ENCODE data around the gene UTP18.
A peak's percentile ranks its signal among the peaks of the same experiment; 100 is the strongest.
"Not testable (repeated sequence)": the region's sequence is repeated elsewhere in the genome, so short reads cannot be mapped to it uniquely, and the experiment has no call there.

UTP18 gene

GRCh38 chr17:51258756-51259563 lies 1.4 kb upstream of the UTP18 start:
- peak overlapping the region; percentile 96 to 97 for H3K4me3 ChIP-seq (ENCODE audit: low read length in 2 of 2)
- H3K4me1 ChIP-seq (ENCODE audit: control insufficient read depth in 2 of 2, insufficient read depth in 2 of 2, low read length in 2 of 2): peaks cover 21 to 23% of the 10 kb centered on the region in 2 donors
- H3K36me3 ChIP-seq (ENCODE audit: control insufficient read depth in 2 of 2, insufficient read depth in 2 of 2, low read length in 2 of 2): peaks cover 6 to 7% of the 10 kb centered on the region in 2 donors
- H3K27ac ChIP-seq (ENCODE audit: low read depth in 2 of 2, low read length in 2 of 2): peak overlapping the region; percentile 99
- peak overlapping the region; percentile 91 to 97 for H3K9ac ChIP-seq (ENCODE audit: low read depth in 1 of 2, low read length in 2 of 2)
- no peaks in the 10 kb centered on the region for H3K27me3 ChIP-seq (ENCODE audit: control insufficient read depth in 2 of 2, insufficient read depth in 2 of 2, low read length in 2 of 2)
- H3K9me3 ChIP-seq (ENCODE audit: control insufficient read depth in 2 of 2, low read length in 2 of 2): no peaks in the 10 kb centered on the region

GRCh38 chr17:51259564-51260236 lies 646 bp upstream of the UTP18 start, which contains the start of gene MBTD1:
MBTD1 (minus strand) TSS chr17:51260049; CDS start chr17:51225161, 34,888 bp downstream.
- Histone ChIP-seq H3K27me3 (ENCODE audit: control insufficient read depth in 2 of 2, insufficient read depth in 2 of 2, low read length in 2 of 2) (no peaks in the 10 kb centered on the region), H3K4me3 (ENCODE audit: low read length in 2 of 2) (peak within 1 kb of the TSS; percentile 96 to 97), H3K9ac (ENCODE audit: low read depth in 1 of 2, low read length in 2 of 2) (peak within 1 kb of the TSS; percentile 91 to 97), H3K4me1 (ENCODE audit: control insufficient read depth in 2 of 2, insufficient read depth in 2 of 2, low read length in 2 of 2) (peaks cover 21 to 23% of the 10 kb centered on the region in 2 donors), H3K36me3 (ENCODE audit: control insufficient read depth in 2 of 2, insufficient read depth in 2 of 2, low read length in 2 of 2) (peaks cover 2 to 7% of the 10 kb centered on the region in 2 donors), H3K9me3 (ENCODE audit: control insufficient read depth in 2 of 2, low read length in 2 of 2) (no peaks in the 10 kb centered on the region), H3K27ac (ENCODE audit: low read depth in 2 of 2, low read length in 2 of 2) (peak within 1 kb of the TSS; percentile 99)

- Histone ChIP-seq H3K27me3 (ENCODE audit: control insufficient read depth in 2 of 2, insufficient read depth in 2 of 2, low read length in 2 of 2) (no peaks in the 10 kb centered on the region), H3K36me3 (ENCODE audit: control insufficient read depth in 2 of 2, insufficient read depth in 2 of 2, low read length in 2 of 2) (peaks cover 1 to 7% of the 10 kb centered on the region in 2 donors), H3K27ac (ENCODE audit: low read depth in 2 of 2, low read length in 2 of 2) (peak overlapping the region; percentile 99), H3K9me3 (ENCODE audit: control insufficient read depth in 2 of 2, low read length in 2 of 2) (no peaks in the 10 kb centered on the region), H3K4me1 (ENCODE audit: control insufficient read depth in 2 of 2, insufficient read depth in 2 of 2, low read length in 2 of 2) (peaks cover 21 to 23% of the 10 kb centered on the region in 2 donors), H3K9ac (ENCODE audit: low read depth in 1 of 2, low read length in 2 of 2) (peak overlapping the region; percentile 84 to 91), H3K4me3 (ENCODE audit: low read length in 2 of 2) (peak overlapping the region; percentile 96 to 97)
Observed at GRCh38 chr17:51261024-51261963, 948 bp downstream of the UTP18 start.

GRCh38 chr17:51263006-51263405 lies 2.7 kb downstream of the UTP18 start:
- Histone ChIP-seq H3K27ac (ENCODE audit: low read depth in 2 of 2, low read length in 2 of 2) (no peak overlapping the region), H3K9ac (ENCODE audit: low read depth in 1 of 2, low read length in 2 of 2) (no peak overlapping the region), H3K4me3 (ENCODE audit: low read length in 2 of 2) (no peak overlapping the region)

GRCh38 chr17:51264466-51264865 lies 4.1 kb downstream of the UTP18 start:
- H3K27ac ChIP-seq (ENCODE audit: low read depth in 2 of 2, low read length in 2 of 2); H3K4me3 ChIP-seq (ENCODE audit: low read length in 2 of 2); H3K4me1 ChIP-seq (ENCODE audit: control insufficient read depth in 2 of 2, insufficient read depth in 2 of 2, low read length in 2 of 2); H3K9me3 ChIP-seq (ENCODE audit: control insufficient read depth in 2 of 2, low read length in 2 of 2); H3K27me3 ChIP-seq (ENCODE audit: control insufficient read depth in 2 of 2, insufficient read depth in 2 of 2, low read length in 2 of 2); H3K9ac ChIP-seq (ENCODE audit: low read depth in 1 of 2, low read length in 2 of 2): not testable (repeated sequence)
- peaks cover 14 to 35% of the 10 kb centered on the region in 2 donors for H3K36me3 ChIP-seq (ENCODE audit: control insufficient read depth in 2 of 2, insufficient read depth in 2 of 2, low read length in 2 of 2)

More at GRCh38 chr17:51263006-51263405, 2.7 kb downstream of the UTP18 start:
- H3K36me3 ChIP-seq (ENCODE audit: control insufficient read depth in 2 of 2, insufficient read depth in 2 of 2, low read length in 2 of 2): peaks cover 5 to 22% of the 10 kb centered on the region in 2 donors
- peaks cover 18 to 22% of the 10 kb centered on the region in 2 donors for H3K4me1 ChIP-seq (ENCODE audit: control insufficient read depth in 2 of 2, insufficient read depth in 2 of 2, low read length in 2 of 2)
- H3K9me3 ChIP-seq (ENCODE audit: control insufficient read depth in 2 of 2, low read length in 2 of 2): no peaks in the 10 kb centered on the region
- no peaks in the 10 kb centered on the region for H3K27me3 ChIP-seq (ENCODE audit: control insufficient read depth in 2 of 2, insufficient read depth in 2 of 2, low read length in 2 of 2)

GRCh38 chr17:51269991-51270390 lies 9.6 kb downstream of the UTP18 start:
- Histone ChIP-seq H3K27ac (ENCODE audit: low read depth in 2 of 2, low read length in 2 of 2) (no peak overlapping the region), H3K9me3 (ENCODE audit: control insufficient read depth in 2 of 2, low read length in 2 of 2) (no peaks in the 10 kb centered on the region), H3K36me3 (ENCODE audit: control insufficient read depth in 2 of 2, insufficient read depth in 2 of 2, low read length in 2 of 2) (peaks cover 31 to 49% of the 10 kb centered on the region in 2 donors), H3K9ac (ENCODE audit: low read depth in 1 of 2, low read length in 2 of 2) (no peak overlapping the region), H3K4me3 (ENCODE audit: low read length in 2 of 2) (no peak overlapping the region), H3K4me1 (ENCODE audit: control insufficient read depth in 2 of 2, insufficient read depth in 2 of 2, low read length in 2 of 2) (no peaks in the 10 kb centered on the region), H3K27me3 (ENCODE audit: control insufficient read depth in 2 of 2, insufficient read depth in 2 of 2, low read length in 2 of 2) (no peaks in the 10 kb centered on the region)

- Histone ChIP-seq H3K27me3 (ENCODE audit: control insufficient read depth in 2 of 2, insufficient read depth in 2 of 2, low read length in 2 of 2) (no peaks in the 10 kb centered on the region), H3K27ac (ENCODE audit: low read depth in 2 of 2, low read length in 2 of 2) (no peak overlapping the region), H3K36me3 (ENCODE audit: control insufficient read depth in 2 of 2, insufficient read depth in 2 of 2, low read length in 2 of 2) (peaks cover 34 to 54% of the 10 kb centered on the region in 2 donors), H3K9ac (ENCODE audit: low read depth in 1 of 2, low read length in 2 of 2) (no peak overlapping the region), H3K9me3 (ENCODE audit: control insufficient read depth in 2 of 2, low read length in 2 of 2) (no peaks in the 10 kb centered on the region), H3K4me3 (ENCODE audit: low read length in 2 of 2) (no peak overlapping the region), H3K4me1 (ENCODE audit: control insufficient read depth in 2 of 2, insufficient read depth in 2 of 2, low read length in 2 of 2) (no peaks in the 10 kb centered on the region)
Observed at GRCh38 chr17:51270636-51271035, 10.3 kb downstream of the UTP18 start.

- H3K9ac ChIP-seq (ENCODE audit: low read depth in 1 of 2, low read length in 2 of 2): no peak overlapping the region
- no peak overlapping the region for H3K4me3 ChIP-seq (ENCODE audit: low read length in 2 of 2)
- H3K36me3 ChIP-seq (ENCODE audit: control insufficient read depth in 2 of 2, insufficient read depth in 2 of 2, low read length in 2 of 2): peaks cover 48 to 57% of the 10 kb centered on the region in 2 donors
- H3K4me1 ChIP-seq (ENCODE audit: control insufficient read depth in 2 of 2, insufficient read depth in 2 of 2, low read length in 2 of 2): no peaks in the 10 kb centered on the region
- no peaks in the 10 kb centered on the region for H3K9me3 ChIP-seq (ENCODE audit: control insufficient read depth in 2 of 2, low read length in 2 of 2)
- no peaks in the 10 kb centered on the region for H3K27me3 ChIP-seq (ENCODE audit: control insufficient read depth in 2 of 2, insufficient read depth in 2 of 2, low read length in 2 of 2)
- H3K27ac ChIP-seq (ENCODE audit: low read depth in 2 of 2, low read length in 2 of 2): no peak overlapping the region
Observed at GRCh38 chr17:51272812-51273211, 12.5 kb downstream of the UTP18 start.

GRCh38 chr17:51275381-51275780 lies 15.0 kb downstream of the UTP18 start:
- Histone ChIP-seq H3K36me3 (ENCODE audit: control insufficient read depth in 2 of 2, insufficient read depth in 2 of 2, low read length in 2 of 2) (peaks cover 40 to 64% of the 10 kb centered on the region in 2 donors), H3K4me3 (ENCODE audit: low read length in 2 of 2) (no peak overlapping the region), H3K27me3 (ENCODE audit: control insufficient read depth in 2 of 2, insufficient read depth in 2 of 2, low read length in 2 of 2) (no peaks in the 10 kb centered on the region), H3K4me1 (ENCODE audit: control insufficient read depth in 2 of 2, insufficient read depth in 2 of 2, low read length in 2 of 2) (no peaks in the 10 kb centered on the region), H3K9me3 (ENCODE audit: control insufficient read depth in 2 of 2, low read length in 2 of 2) (no peaks in the 10 kb centered on the region), H3K9ac (ENCODE audit: low read depth in 1 of 2, low read length in 2 of 2) (no peak overlapping the region), H3K27ac (ENCODE audit: low read depth in 2 of 2, low read length in 2 of 2) (no peak overlapping the region)

Data from mucosa of rectum (tissue), 2 donors.